HCEC 1CT (cell line): Measurements from ENCODE around the gene GRAMD1B.

Experiments used
- DNase-seq: peaks from one replicate; pipeline ENCODE4 v3.0.0-alpha.2; 2017

Gene GRAMD1B

GRCh38 chr11:123478352-123478987 is 48.4 kb downstream of the GRAMD1B start:
- DNase-seq, result peak; percentile 82

GRCh38 chr11:123479048-123479837 is 49.2 kb downstream of the GRAMD1B start:
- no peak for DNase-seq

GRCh38 chr11:123480290-123480815 is 50.3 kb downstream of the GRAMD1B start:
- DNase-seq, result no peak

GRCh38 chr11:123480882-123481281 is 50.8 kb downstream of the GRAMD1B start:
- no peak for DNase-seq

- no peak for DNase-seq
Observed at GRCh38 chr11:123481640-123482039, 51.6 kb downstream of the GRAMD1B start.

- no peak for DNase-seq
Observed at GRCh38 chr11:123482218-123482617, 52.1 kb downstream of the GRAMD1B start.

- peak; percentile 27 for DNase-seq
Observed at GRCh38 chr11:123483058-123483457, 53.0 kb downstream of the GRAMD1B start.

GRCh38 chr11:123483466-123483865 is 53.4 kb downstream of the GRAMD1B start:
- no peak for DNase-seq

- DNase-seq, result no peak
Observed at GRCh38 chr11:123484448-123484847, 54.4 kb downstream of the GRAMD1B start.

- no peak for DNase-seq
Observed at GRCh38 chr11:123487157-123487744, 57.2 kb downstream of the GRAMD1B start.

GRCh38 chr11:123490527-123490926 is 60.5 kb downstream of the GRAMD1B start:
- no peak for DNase-seq

- no peak for DNase-seq
Observed at GRCh38 chr11:123491241-123491640, 61.2 kb downstream of the GRAMD1B start.

GRCh38 chr11:123493349-123494063 is 63.4 kb downstream of the GRAMD1B start:
- no peak for DNase-seq

- DNase-seq, result no peak
Observed at GRCh38 chr11:123494195-123495050, 64.4 kb downstream of the GRAMD1B start.

- no peak for DNase-seq
Observed at GRCh38 chr11:123504401-123504800, 74.3 kb downstream of the GRAMD1B start.

- no peak for DNase-seq
Observed at GRCh38 chr11:123505546-123506299, 75.7 kb downstream of the GRAMD1B start.

GRCh38 chr11:123507043-123507442 is 77.0 kb downstream of the GRAMD1B start:
- no peak for DNase-seq

- no peak for DNase-seq
Observed at GRCh38 chr11:123509737-123510578, 79.9 kb downstream of the GRAMD1B start.

GRCh38 chr11:123510579-123510905 is 80.5 kb downstream of the GRAMD1B start:
- no peak for DNase-seq

- peak; percentile 90 for DNase-seq
Observed at GRCh38 chr11:123511037-123511870, 81.2 kb downstream of the GRAMD1B start.
